Right lung (tissue), 5 donors: ENCODE results near the gene PRRC2C. TPM values are rescaled to one million over a fixed set of nuclear protein-coding genes. Genes with fewer than 3 reads are reported as not detected.

ENCODE experiments used
- DNase-seq, 2 donors: peaks; one replicate each; pipeline ENCODE4 v3.0.0-alpha.2; 2013
- polyA plus RNA-seq, 5 donors: library from polyadenylated mRNA; unstranded; fragments of 120-200 nt; gene quantifications; one replicate each; pipeline versions ENCODE4 v1.2.1 to v1.2.3, GENCODE V29; 2013; ENCODE audit warnings: inconsistent platforms in 1 of 5, low replicate concordance in 1 of 5; ENCODE audit not compliant: insufficient read length in 5 of 5, insufficient read depth in 1 of 5

PRRC2C gene
- polyA plus RNA-seq, 5 donors = 88.3 to 131 (median 121) TPM

GRCh38 chr1:171635661-171636060 lies 150.3 kb downstream of the PRRC2C start:
- DNase-seq = no peak

- DNase-seq = no peak
Measured at GRCh38 chr1:171636141-171636540, 150.8 kb downstream of the PRRC2C start.

DNA sequence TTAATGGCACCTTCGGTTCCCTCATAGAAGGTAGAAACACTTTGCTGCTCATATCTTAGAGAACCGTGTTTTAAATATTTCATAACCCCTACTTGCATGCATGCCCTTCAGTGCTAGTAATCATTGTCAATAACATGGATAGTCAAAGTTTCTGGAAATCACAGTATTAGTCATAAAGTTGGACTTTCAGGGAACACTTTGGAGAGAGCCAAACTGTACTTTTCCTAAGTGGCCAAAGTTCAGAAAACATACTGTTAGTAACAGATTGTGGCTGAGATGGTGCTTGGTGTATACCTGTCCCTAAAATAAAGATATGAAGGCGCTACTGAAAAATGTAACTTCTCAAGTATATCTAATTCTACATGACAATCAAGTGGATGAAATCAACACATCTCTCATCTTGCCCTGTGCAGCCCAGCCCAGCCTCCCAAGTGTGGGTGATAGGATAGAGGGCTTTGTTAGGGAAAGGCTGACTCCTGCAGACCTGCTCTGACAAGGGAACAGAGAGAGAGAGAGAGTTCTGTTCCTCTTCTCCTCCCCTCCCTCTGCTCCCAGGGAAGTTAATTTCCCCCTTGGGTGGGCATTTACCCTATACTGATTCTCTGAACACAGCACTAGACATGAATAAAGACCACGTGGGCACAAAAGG lies 152.7 kb downstream of the PRRC2C start:
- no peak for DNase-seq

- no peak for DNase-seq
Measured at GRCh38 chr1:171640225-171640624, 154.9 kb downstream of the PRRC2C start.

GRCh38 chr1:171641076-171641864 lies 155.9 kb downstream of the PRRC2C start:
- no peak for DNase-seq

DNA sequence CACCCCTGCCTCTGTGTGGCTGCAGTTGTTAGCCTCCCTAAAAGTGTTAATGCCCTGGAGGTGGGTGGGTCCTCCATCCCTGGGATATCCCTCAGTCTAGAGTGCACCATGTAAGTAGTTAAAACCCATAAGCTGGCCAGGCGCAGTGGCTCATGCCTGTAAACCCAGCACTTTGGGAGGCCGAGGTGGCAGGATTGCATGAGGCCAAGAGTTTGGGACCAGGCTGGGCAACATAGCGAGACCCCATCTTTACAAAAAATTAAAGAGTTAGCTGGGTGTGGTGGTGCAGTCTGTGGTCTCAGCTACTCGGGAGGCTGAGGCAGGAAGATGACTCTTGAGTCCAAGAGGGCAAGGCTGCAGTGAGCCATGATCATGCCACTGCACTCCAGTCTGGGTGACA lies 156.9 kb downstream of the PRRC2C start:
- no peak for DNase-seq

Other genes with a start within 250 kb of the PRRC2C start
- gene FMO1, start 237.0 kb upstream of the PRRC2C start, polyA plus RNA-seq = 1 to 10 TPM; 2.2 to 4.8 (median 3.2) TPM
- 10 to 100 TPM; 11.8 to 21.5 (median 19.3) TPM for gene FMO4, start 171.3 kb upstream of the PRRC2C start, polyA plus RNA-seq
- under 1 TPM; 0.10 to 0.27 (median 0.15) TPM for gene MYOCOS, start 136.7 kb downstream of the PRRC2C start, polyA plus RNA-seq
- 1 to 10 TPM; 2.8 to 7.6 (median 6.1) TPM for gene MYOC, start 167.2 kb downstream of the PRRC2C start, polyA plus RNA-seq